ENCODE data around the gene CHCHD6. TPM values are rescaled to one million over a fixed set of nuclear protein-coding genes. Genes with fewer than 3 reads are reported as not detected.

Gene CHCHD6
- total RNA-seq, 1 experiment from 2014 or later = 40.9 TPM

GRCh38 chr3:126922466-126922865 is 218.4 kb downstream of the CHCHD6 start:
- ATAC-seq (no peak), DNase-seq (ENCODE audit: low spot score) (no peak)
- ChIA-PET CTCF (no interaction called here), POLR2A (interaction anchor here (0.7 kb wide), 1 partner anchor 25 kb away, joined by 3 read pairs; no protein-coding TSS in a partner anchor)
- Mint-ChIP-seq H3K4me3 (no peak overlapping the region), H3K27ac (no peak overlapping the region), H3K4me1 (peaks cover 3% of the 10 kb centered on the region; the same call in 1 of the 2 replicates), H3K9me3 (peaks cover 13% of the 10 kb centered on the region), H3K36me3 (peaks cover 11% of the 10 kb centered on the region), H3K27me3 (ENCODE audit: low read depth) (no peaks in the 10 kb centered on the region)
- no peak for TF ChIP-seq SMAD3 (CRISPR knock-in tag; IDR thresholded peaks at IDR 0.05; ENCODE audit: borderline replicate concordance)
- TF ChIP-seq CREB1 (CRISPR knock-in tag; IDR thresholded peaks at IDR 0.05) = no peak
- TF ChIP-seq ZNF121 (CRISPR knock-in tag; IDR thresholded peaks at IDR 0.05) = no peak
- no peak for TF ChIP-seq E2F4 (CRISPR knock-in tag; IDR thresholded peaks at IDR 0.05; ENCODE audit: borderline replicate concordance, low read depth)
- TF ChIP-seq JUN (CRISPR knock-in tag; IDR thresholded peaks at IDR 0.05) = no peak
- TF ChIP-seq ZNF396 (CRISPR knock-in tag; IDR thresholded peaks at IDR 0.05; ENCODE audit: borderline replicate concordance) = no peak
- TF ChIP-seq ZNF416 (CRISPR knock-in tag; IDR thresholded peaks at IDR 0.05) = no peak
- TF ChIP-seq ZNF263 (CRISPR knock-in tag; IDR thresholded peaks at IDR 0.05; ENCODE audit: low read depth) = no peak
- no peak for TF ChIP-seq SP1 (CRISPR knock-in tag; conservative IDR thresholded peaks at IDR 0.05)

- H3K4me3 Mint-ChIP-seq = no peak overlapping the region
- POLR2A ChIA-PET = no interaction called here
- H3K9me3 Mint-ChIP-seq = peaks cover 13% of the 10 kb centered on the region
- no peak overlapping the region for H3K27ac Mint-ChIP-seq
- peaks cover 11% of the 10 kb centered on the region for H3K36me3 Mint-ChIP-seq
- CTCF ChIA-PET = no interaction called here
- no peak for TF ChIP-seq USF1 (CRISPR knock-in tag; IDR thresholded peaks at IDR 0.05)
- TF ChIP-seq ATF3 (CRISPR knock-in tag; conservative IDR thresholded peaks at IDR 0.05) = no peak
- no peak for TF ChIP-seq NR2C2 (CRISPR knock-in tag; IDR thresholded peaks at IDR 0.05)
- no peak for TF ChIP-seq OVOL2 (CRISPR knock-in tag; IDR thresholded peaks at IDR 0.05; ENCODE audit: borderline replicate concordance)
- TF ChIP-seq ZSCAN18 (CRISPR knock-in tag; IDR thresholded peaks at IDR 0.05) = no peak
- no peak for TF ChIP-seq MLX (CRISPR knock-in tag; IDR thresholded peaks at IDR 0.05)
- no peak for TF ChIP-seq ZNF317 (CRISPR knock-in tag; IDR thresholded peaks at IDR 0.05; ENCODE audit: borderline replicate concordance, low read depth)
- TF ChIP-seq E2F4 (CRISPR knock-in tag; IDR thresholded peaks at IDR 0.05; ENCODE audit: borderline replicate concordance, low read depth) = no peak
- TF ChIP-seq ZBTB43 (CRISPR knock-in tag; IDR thresholded peaks at IDR 0.05) = no peak
- no peak for TF ChIP-seq TEAD1 (CRISPR knock-in tag; IDR thresholded peaks at IDR 0.05)
- H3K4me1 Mint-ChIP-seq = peaks cover 6% of the 10 kb centered on the region; the same call in 1 of the 2 replicates
- ATAC-seq = no peak
- DNase-seq (ENCODE audit: low spot score) = no peak
- no peaks in the 10 kb centered on the region for H3K27me3 Mint-ChIP-seq (ENCODE audit: low read depth)
Observed at GRCh38 chr3:126923423-126923822, 219.4 kb downstream of the CHCHD6 start.

All from WTC11 (cell line).